ENCODE measurements around the gene ANKRD6. TPM values are rescaled to one million over a fixed set of nuclear protein-coding genes. Genes with fewer than 3 reads are reported as not detected.
"Not testable (repeated sequence)": the region's sequence is repeated elsewhere in the genome, so short reads cannot be mapped to it uniquely, and the experiment has no call there.

The ANKRD6 gene
- total RNA-seq, 1 donor from 2014 or later, result 52.7 TPM

GRCh38 chr6:89597372-89597771 lies 164.4 kb downstream of the ANKRD6 start:
- no peak for DNase-seq (ENCODE audit: low spot score)

DNA sequence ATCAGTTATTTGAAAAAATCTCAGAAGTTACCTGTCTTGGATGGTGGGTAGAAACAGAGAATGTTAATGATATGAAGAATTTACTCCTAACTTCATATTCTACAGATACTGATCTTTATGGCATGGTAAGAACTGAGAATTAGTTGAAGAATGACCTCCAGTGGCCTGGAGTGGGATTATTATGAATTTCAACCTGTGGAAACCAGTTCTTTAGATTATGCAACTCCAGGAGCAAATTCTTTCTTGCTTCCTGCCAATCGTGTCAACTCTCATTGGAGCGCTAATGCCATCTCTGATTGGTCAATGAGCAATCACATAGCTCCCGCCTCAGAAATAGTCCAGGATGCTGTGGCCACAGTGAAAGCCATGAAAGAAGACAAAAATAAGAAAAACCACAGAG lies 165.0 kb downstream of the ANKRD6 start:
- DNase-seq (ENCODE audit: low spot score), result peak; percentile 73

DNA sequence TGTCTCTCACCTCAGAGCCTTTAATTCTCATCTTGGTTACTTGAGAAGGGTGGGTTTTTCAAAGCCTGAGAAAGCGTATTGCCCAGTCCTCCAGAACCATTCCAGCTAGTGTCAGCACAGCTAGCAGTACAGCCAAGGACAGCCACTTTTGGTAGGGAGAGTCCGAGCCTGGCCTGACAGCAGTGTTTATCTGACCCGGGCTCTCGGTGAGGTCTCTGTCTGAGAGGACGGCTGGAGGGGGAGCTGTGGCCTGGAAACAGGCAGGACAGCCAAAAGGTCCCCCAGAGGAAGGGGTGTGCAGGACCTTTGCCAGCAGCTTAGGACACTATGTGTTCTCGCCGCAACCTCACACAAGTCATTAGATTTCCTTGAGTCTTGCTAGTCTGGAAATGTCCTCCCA lies 166.8 kb downstream of the ANKRD6 start:
- DNase-seq (ENCODE audit: low spot score), result no peak

GRCh38 chr6:89602166-89602565 lies 169.2 kb downstream of the ANKRD6 start:
- no peak for DNase-seq (ENCODE audit: low spot score)

GRCh38 chr6:89604653-89605052 lies 171.7 kb downstream of the ANKRD6 start:
- no peak for DNase-seq (ENCODE audit: low spot score)

DNA sequence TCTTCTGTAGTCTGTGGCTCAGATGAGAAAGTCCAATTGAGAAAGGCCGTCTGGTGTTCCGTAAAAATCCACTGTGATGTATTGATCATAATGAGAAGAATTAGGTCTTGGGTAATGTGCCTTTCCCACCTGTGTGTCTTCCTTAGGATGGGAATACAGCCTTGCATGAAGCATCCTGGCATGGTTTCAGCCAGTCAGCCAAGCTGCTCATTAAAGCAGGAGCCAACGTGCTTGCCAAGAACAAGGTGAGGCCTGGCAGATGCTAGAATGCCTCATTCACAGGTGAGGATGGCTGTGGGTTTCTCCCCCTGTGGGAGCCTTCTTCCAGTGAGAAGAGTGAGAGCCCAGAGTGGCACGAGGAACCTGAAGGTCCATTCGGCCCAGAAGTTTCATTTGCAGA lies 172.9 kb downstream of the ANKRD6 start:
- DNase-seq (ENCODE audit: low spot score), result no peak

- peak; percentile 25 for DNase-seq (ENCODE audit: low spot score)
Observed at GRCh38 chr6:89610149-89610642, 177.2 kb downstream of the ANKRD6 start.

DNA sequence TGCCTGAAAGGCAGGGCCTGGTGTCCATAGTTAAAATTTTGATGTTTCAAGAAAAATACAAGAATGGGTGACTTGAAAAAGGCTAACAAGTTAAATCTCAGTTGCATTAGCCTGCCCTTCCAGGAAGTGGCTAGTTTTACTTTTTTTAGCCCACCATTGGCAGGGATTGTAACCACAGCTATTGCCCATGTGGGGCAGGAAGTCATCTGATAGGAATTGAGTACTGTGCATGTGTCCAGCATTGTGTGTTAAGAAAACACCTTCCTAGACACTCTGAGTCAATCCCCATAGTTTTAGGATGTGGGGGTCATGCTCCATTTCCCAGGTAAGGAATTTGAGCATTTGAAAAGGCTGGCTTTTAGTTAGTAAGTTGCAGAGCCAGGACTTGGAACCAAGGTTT lies 178.7 kb downstream of the ANKRD6 start:
- DNase-seq (ENCODE audit: low spot score), result no peak

- DNase-seq (ENCODE audit: low spot score), result no peak
Observed at GRCh38 chr6:89612121-89612520, 179.2 kb downstream of the ANKRD6 start.

DNA sequence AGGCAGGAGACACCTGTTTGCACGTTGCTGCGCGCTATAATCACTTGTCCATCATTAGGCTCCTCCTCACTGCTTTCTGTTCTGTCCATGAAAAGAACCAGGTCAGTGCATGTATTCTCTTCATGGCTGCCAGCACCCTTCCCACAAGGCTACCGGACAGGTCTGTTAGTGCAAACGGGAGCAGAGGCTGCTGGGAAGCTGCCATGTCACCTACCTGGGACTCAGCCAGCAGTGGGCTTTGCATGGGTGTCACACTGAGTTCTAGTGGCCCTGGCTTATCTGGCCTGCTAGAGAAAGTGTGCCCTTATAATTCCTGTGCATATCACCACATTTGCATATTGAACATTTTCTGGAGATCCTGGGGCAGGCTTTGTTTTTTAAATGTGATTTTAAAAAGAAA lies 180.8 kb downstream of the ANKRD6 start:
- DNase-seq (ENCODE audit: low spot score), result no peak

DNA sequence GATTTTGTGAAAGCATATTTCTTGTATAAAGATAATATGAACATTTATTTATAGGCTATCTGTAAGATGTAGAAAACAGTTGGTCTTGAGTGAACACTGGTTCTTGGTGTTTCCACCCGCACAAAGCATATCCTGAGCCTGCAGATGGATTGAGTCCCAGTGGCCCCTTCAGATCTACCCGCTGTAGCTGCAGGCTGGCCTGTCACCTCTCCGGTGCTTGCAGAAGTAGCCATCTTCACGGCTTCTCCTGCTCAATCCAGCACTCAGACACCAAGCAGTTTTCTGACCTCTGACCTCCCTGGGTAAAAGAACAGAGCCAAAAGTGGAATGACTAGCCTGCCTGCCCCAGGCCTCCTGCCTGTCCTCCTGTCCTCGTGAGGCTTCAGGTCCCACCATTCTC lies 182.9 kb downstream of the ANKRD6 start:
- no peak for DNase-seq (ENCODE audit: low spot score)

- DNase-seq (ENCODE audit: low spot score), result no peak
Observed at GRCh38 chr6:89616531-89616930, 183.6 kb downstream of the ANKRD6 start.

GRCh38 chr6:89618026-89618425 lies 185.1 kb downstream of the ANKRD6 start:
- DNase-seq (ENCODE audit: low spot score), result no peak

- DNase-seq (ENCODE audit: low spot score), result no peak
Observed at GRCh38 chr6:89619567-89619966, 186.6 kb downstream of the ANKRD6 start.

DNA sequence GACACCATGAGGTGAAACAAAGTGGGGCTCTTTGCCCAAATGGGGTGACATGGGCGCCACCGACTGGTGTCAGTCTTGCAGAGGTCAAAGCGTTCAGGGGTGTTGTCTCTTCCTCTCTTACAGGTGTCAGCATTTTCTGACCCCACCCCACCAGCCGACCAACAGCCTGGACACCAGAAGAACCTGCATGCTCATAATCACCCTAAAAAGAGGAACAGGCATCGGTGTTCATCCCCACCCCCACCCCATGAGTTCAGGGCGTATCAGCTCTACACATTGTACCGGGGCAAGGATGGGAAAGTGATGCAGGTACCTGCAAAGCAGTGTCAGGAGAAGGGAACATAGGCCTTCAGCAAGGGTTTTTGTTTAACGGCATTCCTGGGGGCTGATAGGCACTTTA lies 190.8 kb downstream of the ANKRD6 start:
- no peak for DNase-seq (ENCODE audit: low spot score)

GRCh38 chr6:89630488-89630887 lies 197.5 kb downstream of the ANKRD6 start:
- DNase-seq (ENCODE audit: low spot score), result no peak

DNA sequence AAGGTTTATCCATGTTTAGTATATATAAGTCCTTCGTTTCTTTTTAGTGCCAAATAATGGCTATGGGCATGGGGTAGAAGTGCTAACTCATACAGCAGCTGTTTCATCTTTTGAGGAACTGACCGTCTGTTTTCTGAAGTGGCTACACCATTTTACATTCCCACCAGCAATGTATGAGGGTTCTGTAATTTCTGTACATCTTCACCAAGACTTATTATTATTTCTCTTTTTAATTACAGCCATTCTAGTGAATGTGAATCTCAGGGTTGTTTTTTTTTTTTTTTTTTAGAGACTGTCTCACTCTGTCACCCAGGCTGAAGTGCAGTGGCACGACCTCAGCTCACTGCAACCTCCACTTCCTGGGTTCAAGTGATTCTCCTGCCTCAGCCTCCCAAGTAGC lies 203.5 kb downstream of the ANKRD6 start:
- DNase-seq (ENCODE audit: low spot score), result not testable (repeated sequence)

DNA sequence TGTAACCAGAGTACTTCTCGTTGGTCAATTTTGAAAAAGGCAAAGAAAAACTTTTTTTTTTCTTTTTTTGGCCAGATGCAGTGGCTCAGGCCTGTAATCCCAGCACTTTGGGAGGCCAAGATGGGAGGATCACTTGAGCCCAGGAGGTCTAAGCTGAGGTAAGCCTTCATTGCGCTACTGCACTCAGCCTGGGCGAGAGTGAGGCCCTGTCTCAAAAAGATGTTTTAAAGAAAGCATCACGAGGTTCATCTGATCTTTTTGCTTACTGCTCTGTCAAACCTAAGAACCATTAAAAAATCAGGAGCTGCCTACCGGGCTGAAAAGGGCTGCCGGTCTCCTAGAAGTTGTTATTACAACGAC lies 205.0 kb downstream of the ANKRD6 start:
- no peak for DNase-seq (ENCODE audit: low spot score)

DNA sequence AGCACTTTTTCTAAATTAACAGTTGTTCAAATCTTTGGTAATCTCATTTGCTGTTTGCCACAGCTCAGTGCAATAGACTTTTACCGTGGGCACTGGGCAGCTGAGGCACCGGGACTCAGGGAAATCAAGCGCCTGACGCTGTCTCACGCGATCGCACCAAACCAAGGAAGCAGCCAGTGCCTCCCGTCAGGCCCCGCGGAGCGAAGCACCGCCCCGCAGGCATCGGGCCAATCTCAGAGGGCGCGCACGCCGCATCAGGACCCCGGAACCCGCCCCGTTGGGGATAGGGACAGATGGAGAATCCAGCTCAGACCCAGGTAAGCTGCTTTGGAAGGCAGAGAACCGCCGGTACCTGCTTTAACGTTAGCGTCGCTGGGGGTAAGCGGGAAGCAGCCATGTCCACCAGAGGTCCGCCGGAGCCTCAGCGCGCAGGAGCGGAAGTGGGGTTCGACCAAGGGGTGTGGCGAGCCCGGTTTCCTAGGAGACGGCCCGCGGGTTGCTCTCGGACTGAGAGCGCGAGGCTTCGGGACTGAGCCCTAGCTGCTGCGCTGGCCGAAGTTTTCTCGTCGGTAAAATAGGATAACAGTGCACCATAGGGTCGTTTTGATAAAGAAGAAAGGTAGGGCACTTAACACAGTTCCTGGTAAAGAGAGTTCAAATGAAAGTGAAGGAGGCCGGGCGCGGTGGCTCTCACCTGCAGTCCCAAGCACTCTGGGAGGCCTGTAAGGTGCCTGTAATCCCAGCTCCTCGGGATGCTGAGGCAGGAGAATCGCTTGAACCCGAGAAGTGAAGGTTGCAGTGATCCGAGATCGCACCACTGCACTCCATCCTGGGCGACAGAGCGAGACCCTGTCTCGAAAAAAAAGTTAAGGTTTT lies 205.6 kb downstream of the ANKRD6 start, which contains the start of gene LYRM2:
LYRM2 (minus strand) TSS at position 428 of the 876 bp plus-strand sequence; CDS start at position 397, 31 bp downstream.
- peak; percentile 98 for DNase-seq (ENCODE audit: low spot score)

GRCh38 chr6:89640804-89641203 lies 207.9 kb downstream of the ANKRD6 start:
- DNase-seq (ENCODE audit: low spot score), result no peak

GRCh38 chr6:89641581-89641980 lies 208.6 kb downstream of the ANKRD6 start:
- not testable (repeated sequence) for DNase-seq (ENCODE audit: low spot score)

GRCh38 chr6:89642956-89643355 lies 210.0 kb downstream of the ANKRD6 start:
- DNase-seq (ENCODE audit: low spot score), result no peak

GRCh38 chr6:89643406-89643805 lies 210.5 kb downstream of the ANKRD6 start:
- DNase-seq (ENCODE audit: low spot score), result no peak

All from umbilical cord (tissue), 2 donors.